ENCODE measurements around the gene USP17L19.
"Not testable (repeated sequence)": the region's sequence is repeated elsewhere in the genome, so short reads cannot be mapped to it uniquely, and the experiment has no call there.

The USP17L19 gene, protein sequence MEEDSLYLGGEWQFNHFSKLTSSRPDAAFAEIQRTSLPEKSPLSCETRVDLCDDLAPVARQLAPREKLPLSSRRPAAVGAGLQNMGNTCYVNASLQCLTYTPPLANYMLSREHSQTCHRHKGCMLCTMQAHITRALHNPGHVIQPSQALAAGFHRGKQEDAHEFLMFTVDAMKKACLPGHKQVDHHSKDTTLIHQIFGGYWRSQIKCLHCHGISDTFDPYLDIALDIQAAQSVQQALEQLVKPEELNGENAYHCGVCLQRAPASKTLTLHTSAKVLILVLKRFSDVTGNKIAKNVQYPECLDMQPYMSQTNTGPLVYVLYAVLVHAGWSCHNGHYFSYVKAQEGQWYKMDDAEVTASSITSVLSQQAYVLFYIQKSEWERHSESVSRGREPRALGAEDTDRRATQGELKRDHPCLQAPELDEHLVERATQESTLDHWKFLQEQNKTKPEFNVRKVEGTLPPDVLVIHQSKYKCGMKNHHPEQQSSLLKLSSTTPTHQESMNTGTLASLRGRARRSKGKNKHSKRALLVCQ

GRCh38 chr4:9253078-9253477 is at the start of gene USP17L19:
Gene USP17L19 (plus strand): TSS chr4:9253378. CDS start chr4:9253378, 0 bp downstream.
- DNase-seq = not testable (repeated sequence)

DNA sequence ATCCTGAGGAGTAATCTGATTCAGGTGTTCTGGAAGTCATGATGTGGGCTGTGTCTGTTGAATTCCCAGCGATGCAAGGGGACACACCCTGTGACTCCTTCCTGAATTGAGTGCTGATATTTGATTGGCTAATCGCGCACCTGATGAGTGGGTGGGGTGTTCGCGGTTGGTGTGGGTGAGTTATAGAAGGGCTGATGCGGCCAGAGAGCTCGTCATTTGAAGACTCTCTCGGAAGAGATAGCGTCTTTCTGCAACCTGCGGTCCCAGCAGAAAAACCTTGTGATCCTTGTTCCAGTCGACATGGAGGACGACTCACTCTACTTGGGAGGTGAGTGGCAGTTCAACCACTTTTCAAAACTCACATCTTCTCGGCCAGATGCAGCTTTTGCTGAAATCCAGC is 42.8 kb upstream of the USP17L19 start, which contains the start of gene USP17L10:
Gene USP17L10 (plus strand): TSS at position 301 of the 400 bp plus-strand sequence. CDS start 0 bp downstream, at position 301.
- DNase-seq = not testable (repeated sequence)

GRCh38 chr4:9214701-9215100 is 38.5 kb upstream of the USP17L19 start:
- not testable (repeated sequence) for DNase-seq

DNA sequence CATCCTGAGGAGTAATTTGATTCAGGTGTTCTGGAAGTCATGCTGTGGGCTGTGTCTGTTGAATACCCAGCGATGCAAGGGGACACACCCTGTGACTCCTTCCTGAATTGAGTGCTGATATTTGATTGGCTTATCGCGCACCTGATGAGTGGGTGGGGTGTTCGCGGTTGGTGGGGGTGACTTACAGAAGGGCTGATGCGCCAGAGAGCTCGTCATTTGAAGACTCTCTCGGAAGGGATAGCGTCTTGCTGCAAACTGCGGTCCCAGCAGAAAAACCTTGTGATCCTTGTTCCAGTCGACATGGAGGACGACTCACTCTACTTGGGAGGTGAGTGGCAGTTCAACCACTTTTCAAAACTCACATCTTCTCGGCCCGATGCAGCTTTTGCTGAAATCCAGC is 38.1 kb upstream of the USP17L19 start, which contains the start of gene USP17L11:
Gene USP17L11 (plus strand): TSS at position 301 of the 400 bp plus-strand sequence. CDS start 0 bp downstream, at position 301.
- not testable (repeated sequence) for DNase-seq

DNA sequence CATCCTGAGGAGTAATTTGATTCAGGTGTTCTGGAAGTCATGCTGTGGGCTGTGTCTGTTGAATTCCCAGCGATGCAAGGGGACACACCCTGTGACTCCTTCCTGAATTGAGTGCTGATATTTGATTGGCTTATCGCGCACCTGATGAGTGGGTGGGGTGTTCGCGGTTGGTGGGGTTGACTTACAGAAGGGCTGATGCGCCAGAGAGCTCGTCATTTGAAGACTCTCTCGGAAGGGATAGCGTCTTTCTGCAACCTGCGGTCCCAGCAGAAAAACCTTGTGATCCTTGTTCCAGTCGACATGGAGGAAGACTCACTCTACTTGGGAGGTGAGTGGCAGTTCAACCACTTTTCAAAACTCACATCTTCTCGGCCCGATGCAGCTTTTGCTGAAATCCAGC is 33.3 kb upstream of the USP17L19 start, which contains the start of gene USP17L12:
Gene USP17L12 (plus strand): TSS at position 301 of the 400 bp plus-strand sequence. CDS start 0 bp downstream, at position 301.
- DNase-seq = not testable (repeated sequence)

DNA sequence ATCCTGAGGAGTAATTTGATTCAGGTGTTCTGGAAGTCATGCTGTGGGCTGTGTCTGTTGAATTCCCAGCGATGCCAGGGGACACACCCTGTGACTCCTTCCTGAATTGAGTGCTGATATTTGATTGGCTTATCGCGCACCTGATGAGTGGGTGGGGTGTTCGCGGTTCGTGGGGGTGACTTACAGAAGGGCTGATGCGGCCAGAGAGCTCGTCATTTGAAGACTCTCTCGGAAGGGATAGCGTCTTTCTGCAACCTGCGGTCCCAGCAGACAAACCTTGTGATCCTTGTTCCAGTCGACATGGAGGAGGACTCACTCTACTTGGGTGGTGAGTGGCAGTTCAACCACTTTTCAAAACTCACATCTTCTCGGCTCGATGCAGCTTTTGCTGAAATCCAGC is 28.6 kb upstream of the USP17L19 start, which contains the start of gene USP17L13:
Gene USP17L13 (plus strand): TSS at position 301 of the 400 bp plus-strand sequence. CDS start 0 bp downstream, at position 301.
- not testable (repeated sequence) for DNase-seq

DNA sequence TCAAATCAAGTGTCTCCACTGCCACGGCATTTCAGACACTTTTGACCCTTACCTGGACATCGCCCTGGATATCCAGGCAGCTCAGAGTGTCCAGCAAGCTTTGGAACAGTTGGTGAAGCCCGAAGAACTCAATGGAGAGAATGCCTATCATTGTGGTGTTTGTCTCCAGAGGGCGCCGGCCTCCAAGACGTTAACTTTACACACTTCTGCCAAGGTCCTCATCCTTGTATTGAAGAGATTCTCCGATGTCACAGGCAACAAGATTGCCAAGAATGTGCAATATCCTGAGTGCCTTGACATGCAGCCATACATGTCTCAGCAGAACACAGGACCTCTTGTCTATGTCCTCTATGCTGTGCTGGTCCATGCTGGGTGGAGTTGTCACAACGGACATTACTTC is 22.9 kb upstream of the USP17L19 start:
- not testable (repeated sequence) for DNase-seq

DNA sequence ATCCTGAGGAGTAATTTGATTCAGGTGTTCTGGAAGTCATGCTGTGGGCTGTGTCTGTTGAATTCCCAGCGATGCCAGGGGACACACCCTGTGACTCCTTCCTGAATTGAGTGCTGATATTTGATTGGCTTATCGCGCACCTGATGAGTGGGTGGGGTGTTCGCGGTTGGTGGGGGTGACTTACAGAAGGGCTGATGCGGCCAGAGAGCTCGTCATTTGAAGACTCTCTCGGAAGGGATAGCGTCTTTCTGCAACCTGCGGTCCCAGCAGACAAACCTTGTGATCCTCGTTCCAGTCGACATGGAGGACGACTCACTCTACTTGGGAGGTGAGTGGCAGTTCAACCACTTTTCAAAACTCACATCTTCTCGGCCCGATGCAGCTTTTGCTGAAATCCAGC is 19.1 kb upstream of the USP17L19 start, which contains the start of gene USP17L15:
Gene USP17L15 (plus strand): TSS at position 301 of the 400 bp plus-strand sequence. CDS start 0 bp downstream, at position 301.
- not testable (repeated sequence) for DNase-seq

DNA sequence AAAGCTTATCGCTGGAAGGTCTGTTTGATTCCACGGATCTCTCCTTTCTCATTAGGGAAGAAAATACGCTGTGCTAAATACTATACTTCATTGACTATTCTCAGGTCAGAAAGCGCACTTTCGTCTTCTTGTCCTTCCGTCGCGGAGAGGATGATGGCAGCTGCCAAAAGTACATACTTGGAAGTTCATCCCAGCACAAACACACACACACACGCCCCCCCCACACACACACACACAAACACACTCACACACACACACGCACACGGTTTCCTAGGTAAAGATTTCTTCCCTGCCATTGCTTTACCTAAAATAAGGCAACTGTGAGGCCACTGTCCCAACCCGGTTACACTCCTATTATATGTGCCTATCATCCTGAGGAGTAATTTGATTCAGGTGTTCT is 14.7 kb upstream of the USP17L19 start:
- not testable (repeated sequence) for DNase-seq

DNA sequence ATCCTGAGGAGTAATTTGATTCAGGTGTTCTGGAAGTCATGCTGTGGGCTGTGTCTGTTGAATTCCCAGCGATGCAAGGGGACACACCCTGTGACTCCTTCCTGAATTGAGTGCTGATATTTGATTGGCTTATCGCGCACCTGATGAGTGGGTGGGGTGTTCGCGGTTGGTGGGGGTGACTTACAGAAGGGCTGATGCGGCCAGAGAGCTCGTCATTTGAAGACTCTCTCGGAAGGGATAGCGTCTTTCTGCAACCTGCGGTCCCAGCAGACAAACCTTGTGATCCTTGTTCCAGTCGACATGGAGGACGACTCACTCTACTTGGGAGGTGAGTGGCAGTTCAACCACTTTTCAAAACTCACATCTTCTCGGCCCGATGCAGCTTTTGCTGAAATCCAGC is 9.6 kb upstream of the USP17L19 start, which contains the start of gene USP17L17:
Gene USP17L17 (plus strand): TSS at position 301 of the 400 bp plus-strand sequence. CDS start 0 bp downstream, at position 301.
- not testable (repeated sequence) for DNase-seq

GRCh38 chr4:9247953-9248680 is 5.1 kb upstream of the USP17L19 start, which contains the start of gene USP17L18:
Gene USP17L18 (plus strand): TSS chr4:9248630. CDS start chr4:9248630, 0 bp downstream.
- not testable (repeated sequence) for DNase-seq

- DNase-seq = not testable (repeated sequence)
These were observed 4.6 kb downstream of the USP17L19 start, which contains the start of gene USP17L20 for GRCh38 chr4:9257824-9258223. Gene USP17L20 (plus strand): TSS chr4:9258124. CDS start chr4:9258124, 0 bp downstream.

DNA sequence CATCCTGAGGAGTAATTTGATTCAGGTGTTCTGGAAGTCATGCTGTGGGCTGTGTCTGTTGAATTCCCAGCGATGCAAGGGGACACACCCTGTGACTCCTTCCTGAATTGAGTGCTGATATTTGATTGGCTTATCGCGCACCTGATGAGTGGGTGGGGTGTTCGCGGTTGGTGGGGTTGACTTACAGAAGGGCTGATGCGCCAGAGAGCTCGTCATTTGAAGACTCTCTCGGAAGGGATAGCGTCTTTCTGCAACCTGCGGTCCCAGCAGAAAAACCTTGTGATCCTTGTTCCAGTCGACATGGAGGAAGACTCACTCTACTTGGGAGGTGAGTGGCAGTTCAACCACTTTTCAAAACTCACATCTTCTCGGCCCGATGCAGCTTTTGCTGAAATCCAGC is 9.4 kb downstream of the USP17L19 start, which contains the start of gene USP17L21:
Gene USP17L21 (plus strand): TSS at position 301 of the 400 bp plus-strand sequence. CDS start 0 bp downstream, at position 301.
- not testable (repeated sequence) for DNase-seq

- not testable (repeated sequence) for DNase-seq
These were observed 14.1 kb downstream of the USP17L19 start, which contains the start of gene USP17L22 for GRCh38 chr4:9267319-9267718. Gene USP17L22 (plus strand): TSS chr4:9267619. CDS start chr4:9267619, 0 bp downstream.

GRCh38 chr4:9271719-9272118 is 18.5 kb downstream of the USP17L19 start:
- not testable (repeated sequence) for DNase-seq
